ENCODE measurements around the gene BHLHE23.

Gene BHLHE23

DNA sequence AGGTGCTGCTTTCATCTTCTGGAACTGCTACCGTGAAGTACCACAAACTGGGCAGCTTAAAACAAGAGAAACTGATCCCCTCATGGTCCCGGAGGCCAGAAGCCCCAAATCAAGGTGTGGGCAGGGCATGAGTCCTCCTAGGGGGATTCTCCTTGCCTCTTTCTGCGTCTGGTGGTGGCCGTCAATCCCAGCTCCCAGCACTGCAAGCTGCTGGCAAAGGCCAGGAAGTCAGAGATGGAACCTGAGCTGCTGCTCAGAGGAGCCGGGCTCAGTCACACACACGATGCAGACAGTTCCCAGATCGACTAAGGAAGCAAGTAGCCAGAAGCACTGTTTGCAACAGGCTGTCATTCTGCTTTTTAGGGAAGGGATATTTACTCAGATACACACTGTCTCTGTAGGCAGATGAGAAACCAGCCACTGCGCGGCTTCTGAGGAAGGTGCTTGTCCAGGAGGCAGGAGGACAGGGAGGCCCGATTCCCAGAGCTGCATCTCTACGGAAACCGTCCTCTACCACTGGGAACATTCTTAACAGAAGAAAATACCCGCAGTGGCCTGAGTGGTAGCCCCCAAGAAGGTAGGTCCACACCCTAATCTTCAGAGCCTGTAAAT, 15.5 kb downstream of the BHLHE23 start:
- DNase-seq (ENCODE audit: low read depth) = no peak

DNA sequence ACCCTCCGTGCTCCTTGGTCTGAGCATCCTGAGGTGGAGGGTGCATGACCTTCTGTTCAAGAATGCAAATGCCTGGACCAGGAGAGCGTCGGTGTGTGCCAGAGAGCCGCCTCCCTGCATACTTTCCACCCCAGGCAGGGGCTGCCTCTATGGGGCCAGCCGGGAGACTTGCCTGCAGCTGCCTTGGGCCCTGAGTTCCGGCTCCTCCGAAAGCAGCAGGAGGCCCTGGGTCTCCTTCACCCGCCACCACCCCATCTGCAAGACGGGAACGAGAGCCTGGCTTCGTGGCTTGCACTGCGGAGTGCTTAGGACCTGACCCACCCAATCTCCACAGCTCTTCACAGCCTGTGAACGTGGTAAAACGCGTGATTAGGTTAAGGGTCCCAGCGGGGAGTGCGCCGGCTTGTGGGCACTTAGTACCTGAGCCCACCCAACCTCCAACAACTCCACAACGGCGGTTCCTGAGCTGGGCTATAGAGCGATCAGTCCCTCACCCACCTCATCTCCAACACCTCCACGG, 16.4 kb downstream of the BHLHE23 start:
- no peak for DNase-seq (ENCODE audit: low read depth)

DNA sequence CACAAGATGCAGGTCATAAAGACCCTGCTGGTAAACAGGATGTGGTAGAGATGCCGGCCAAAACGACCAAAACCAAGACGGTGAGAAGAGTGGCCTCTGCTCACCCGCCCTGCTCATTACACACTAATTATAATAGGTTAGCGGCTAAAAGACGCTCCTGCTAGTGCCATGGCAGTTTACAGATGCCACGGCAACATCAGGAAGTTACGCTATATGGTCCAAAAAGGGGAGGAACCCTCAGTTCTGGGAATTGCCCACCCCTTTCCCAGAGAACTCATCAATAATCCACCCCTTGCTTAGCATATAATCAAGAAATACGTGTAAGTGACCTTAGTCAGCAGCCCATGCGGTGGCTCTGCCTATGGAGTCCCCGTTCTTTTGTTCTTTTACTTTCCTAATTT, 17.6 kb downstream of the BHLHE23 start:
- no peak for DNase-seq (ENCODE audit: low read depth)

DNA sequence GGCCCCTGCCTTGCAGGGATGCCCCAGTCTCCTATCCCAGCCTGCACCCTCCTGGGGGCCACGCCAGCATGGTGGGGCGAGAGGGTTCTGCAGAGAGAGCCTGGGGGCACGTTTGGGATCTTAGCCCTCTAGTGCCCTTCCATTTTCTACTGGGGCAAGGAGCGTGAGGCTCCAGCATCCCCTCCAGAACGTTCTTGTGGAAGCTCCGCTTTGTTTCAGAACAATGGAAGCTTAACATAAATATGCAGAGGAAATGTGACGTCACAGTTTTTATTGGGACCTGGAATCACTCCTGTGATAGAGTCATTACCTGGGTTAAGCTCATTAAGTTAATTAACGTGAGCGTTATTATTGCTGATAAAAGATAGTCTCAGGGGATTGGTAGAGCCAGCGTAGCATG, 19.6 kb downstream of the BHLHE23 start:
- no peak for DNase-seq (ENCODE audit: low read depth)

DNA sequence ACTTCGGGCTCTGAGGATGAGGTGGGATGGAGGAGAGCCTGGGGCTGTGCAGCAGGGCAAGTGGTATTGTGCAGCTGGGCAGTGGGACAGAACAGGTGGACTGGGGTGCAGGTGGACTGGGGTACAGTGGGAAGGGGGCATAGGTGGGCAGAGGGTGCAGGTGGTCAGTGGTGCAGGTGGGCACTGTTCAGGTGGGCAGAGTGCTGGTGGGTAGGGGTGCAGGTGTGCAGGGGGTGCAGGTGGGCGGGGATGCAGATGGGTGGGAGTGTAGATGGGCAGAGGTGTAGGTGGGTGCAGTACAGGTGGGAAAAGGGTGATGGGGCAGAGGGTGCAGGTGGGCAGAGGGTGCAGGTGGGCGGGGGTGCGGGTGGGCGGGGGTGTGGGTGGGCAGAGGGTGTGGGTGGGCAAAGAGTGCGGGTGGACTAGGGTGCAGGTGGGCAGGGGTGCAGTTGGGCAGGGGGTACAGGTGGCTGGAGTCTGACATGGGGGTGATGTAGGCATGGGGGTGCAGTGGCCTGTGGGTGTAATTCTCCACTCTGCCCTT, 20.4 kb downstream of the BHLHE23 start:
- no peak for DNase-seq (ENCODE audit: low read depth)

DNA sequence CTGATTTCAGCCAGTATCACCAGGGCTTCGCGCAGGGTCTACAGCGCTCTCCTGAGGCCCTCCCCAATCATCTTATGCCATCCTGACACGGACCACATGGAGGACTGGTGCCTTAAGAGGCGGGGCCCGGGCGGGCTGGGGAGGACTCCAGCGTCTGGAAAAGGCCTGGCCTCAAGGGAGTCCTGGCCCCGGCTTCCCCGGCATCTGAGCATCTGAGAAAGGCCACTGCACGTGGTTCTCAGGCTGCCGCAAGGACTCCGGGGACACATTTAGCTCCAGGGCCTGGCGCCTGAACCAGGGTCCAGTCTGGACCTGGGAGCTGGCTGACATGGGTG, 21.4 kb downstream of the BHLHE23 start:
- no peak for DNase-seq (ENCODE audit: low read depth)

DNA sequence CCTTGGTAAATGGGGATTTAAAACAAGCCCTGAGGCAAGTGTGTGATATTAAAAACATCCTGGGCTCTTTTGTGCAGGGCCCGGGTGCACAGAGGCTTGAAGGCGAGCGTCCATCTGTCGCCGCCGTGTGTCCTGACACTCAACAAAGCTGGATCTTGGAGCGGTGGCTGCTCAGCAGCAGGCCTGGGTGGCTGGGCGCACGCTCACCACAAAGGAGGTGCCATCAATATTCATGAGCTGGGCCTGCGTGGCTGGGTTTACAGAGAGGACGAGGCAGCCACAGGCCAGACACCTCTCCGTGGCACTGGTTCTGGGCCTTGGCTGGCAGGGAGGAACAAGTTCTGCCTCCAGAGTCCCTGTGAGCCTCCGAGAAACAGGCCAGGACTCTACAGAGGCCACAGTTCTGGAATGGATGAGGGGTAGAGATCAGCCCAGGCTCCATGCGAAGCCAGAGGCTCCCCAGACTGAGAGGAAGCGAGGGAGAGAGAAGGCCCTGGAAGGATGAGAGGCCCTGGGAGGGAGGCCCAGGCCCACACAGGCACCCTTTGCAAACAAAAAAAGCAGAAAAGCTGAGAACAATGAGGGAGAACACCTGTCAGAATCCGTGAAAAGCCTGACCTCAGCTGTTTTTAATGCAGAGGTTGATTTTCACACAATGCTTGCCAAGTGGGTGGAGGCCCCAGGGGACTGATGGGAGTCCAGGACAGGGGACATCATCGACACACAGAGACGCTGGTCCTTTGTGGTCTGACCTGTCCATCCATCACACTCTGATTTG, 21.9 kb downstream of the BHLHE23 start:
- DNase-seq (ENCODE audit: low read depth) = no peak

DNA sequence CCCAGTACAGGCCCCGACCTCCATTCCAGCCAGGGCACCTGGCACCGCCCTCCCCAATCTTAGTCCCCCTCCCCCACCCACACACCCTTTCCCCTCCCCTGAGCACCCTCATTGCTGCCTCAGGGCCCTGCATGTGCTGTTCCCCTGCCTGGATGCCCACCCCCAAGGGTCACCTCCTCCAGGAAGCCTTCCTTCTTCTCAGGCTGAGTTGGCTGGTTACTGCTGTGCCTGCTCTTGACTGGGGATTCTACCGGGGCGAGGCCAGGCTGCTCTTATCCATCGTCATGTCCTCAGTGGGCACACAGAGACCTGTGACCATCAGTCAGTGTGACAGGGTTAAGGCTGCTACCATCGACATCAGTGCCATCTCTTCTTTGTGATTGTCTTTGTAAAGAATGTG, 23.6 kb downstream of the BHLHE23 start:
- DNase-seq (ENCODE audit: low read depth) = no peak

DNA sequence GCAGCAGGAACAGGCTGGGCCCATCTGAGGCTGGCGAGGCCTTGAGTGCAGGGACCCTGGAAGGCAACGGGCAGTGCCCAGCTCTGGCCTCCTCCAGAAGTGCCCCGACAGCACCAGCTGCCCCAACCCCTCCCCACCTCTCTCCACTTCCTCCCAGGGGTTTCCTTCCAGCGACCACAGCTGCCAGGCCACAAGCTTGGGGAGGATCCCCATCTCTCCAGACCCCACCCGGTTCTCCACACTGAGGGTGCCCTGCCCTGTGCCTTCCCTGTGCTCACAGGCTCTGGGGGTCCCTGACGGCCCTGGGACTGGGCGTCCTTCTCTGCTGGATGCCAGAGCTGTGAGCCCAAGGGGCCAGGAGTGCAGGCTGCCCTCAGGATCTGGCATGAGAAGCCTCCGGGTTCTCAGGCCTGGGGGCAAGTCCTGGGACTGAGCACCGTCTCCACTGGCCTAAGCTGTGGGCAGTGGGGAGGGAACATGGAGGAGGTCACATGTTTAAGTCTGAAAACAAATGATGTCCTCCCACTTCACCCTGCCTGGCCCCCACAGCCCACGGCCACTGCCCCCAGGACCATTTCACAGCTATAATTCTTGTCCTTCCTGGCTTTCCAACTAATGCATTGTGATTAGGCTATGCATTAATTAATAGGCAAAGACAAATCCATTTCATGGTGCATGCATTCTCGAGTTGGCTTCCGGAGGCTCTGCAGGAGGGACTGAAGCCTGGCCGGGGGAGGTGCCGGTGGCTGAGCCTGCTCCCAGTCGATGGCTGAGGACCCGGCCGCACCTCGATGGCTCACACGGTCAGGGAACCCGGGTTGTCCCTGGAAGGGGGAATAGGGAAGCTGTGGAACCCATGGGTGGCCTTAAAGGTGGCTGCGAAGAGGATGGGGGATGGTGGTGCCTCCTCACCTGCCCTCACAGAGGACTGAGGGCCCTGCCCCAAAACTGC, 24.4 kb downstream of the BHLHE23 start:
- DNase-seq (ENCODE audit: low read depth) = no peak

DNA sequence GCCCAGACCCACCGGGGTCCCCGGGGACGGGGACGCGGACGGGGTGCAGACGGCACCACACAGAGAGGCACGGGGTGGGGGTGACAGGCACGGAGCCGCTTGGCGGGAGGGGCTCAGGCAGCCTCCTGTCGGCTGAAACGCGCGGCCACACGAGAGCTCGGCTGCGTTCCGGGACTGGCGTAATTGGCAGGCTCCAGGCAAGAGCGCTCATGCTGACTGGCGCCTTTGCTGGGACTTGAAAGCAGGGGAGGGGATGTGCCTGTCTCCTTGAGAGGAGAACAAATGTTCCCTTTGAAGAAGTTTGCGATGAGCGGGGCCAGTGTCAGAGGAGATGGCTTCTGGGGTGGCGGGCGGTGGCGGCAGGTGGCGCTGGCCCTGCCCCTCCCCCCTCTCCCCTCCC, 25.8 kb downstream of the BHLHE23 start:
- no peak for DNase-seq (ENCODE audit: low read depth)

DNA sequence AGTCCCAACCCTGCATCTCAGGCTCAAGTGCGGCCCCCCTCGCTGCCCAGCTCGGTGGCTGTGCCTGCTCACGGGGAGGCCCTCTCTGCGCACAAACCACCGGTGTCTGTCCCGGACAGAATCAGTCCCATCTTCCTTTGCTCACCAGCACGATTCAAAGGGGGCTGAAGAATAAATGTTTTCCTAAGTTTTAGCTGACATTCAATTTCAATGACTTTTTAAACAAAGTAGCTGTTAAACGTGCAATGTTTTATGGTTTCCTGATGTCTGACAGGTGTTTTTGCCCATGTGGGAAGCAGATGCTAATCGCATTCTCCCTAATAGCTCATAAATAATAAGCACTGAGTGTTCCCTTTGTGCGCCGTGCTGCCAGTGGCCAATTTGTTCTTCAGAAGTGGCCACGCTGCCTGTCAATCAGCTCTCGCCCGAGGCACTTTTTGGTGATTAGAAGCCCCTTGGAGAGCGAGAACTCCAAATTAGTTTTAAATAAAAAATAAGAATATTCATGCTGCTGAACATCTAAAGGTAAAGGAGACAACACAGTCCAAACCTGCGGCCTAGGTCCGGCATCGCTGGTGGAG, 26.3 kb downstream of the BHLHE23 start:
- DNase-seq (ENCODE audit: low read depth) = no peak

DNA sequence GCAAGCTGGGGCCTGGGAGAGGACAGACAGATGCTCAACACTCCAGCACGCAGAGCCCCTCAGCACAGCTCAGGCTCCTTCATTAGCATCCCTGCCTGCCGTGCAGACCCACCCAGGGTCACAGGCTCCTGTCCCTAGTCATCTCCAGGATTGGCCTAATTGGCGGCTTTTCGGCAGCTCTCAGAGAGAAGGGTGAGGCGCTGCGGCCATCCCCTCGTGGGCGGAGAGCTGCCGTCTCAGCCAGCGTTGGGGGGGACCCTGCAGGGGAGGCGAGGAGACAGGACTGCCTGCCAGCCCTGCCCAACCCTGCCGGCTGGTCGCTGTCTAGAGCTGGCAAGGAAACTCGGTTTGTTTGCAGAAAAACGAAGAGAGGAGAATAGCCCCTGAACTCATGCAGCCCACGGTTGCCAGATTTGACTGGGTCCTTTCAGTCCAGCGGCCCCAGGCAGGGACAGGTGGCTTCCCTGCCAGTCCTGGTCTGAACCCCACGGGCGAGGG, 26.8 kb downstream of the BHLHE23 start:
- DNase-seq (ENCODE audit: low read depth) = no peak

DNA sequence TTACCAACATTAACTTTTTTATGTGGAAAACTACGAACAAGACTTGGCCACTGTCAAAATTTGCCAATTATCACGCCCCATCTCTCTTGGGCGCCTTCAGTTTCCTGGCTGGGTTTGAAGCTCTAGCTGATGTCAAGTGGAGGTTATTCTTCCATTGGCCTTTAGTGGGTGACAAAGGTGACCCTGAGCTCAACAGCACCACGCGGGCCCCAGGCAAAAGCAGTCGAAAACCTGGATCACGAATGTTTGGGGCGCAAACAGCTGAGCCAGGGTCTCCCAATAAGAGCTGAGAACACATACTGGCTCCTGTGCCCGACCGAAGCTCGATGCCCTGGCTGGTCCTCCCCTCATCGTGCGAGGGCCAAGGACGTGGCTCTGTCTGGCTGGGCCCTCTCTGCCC, 27.5 kb downstream of the BHLHE23 start:
- no peak for DNase-seq (ENCODE audit: low read depth)

DNA sequence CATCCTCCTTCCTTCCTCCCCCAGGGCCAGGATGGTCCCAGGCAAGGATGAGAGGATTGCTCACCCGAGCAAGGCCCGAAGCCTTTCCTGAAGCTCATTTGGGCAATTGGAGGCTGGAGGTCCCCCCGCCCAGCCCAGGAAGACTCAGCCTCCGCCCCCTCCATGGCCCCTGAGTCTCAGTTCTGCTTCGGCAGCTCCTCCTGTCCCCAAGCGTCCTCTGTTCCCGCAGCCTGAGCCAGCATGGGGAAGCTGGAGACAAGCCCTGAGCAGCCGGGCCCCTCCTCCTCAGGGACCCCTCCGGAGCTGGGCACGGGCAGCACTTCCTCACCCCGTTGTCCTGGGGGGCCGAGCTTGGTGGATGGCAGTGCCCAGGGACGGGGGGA, 28.2 kb downstream of the BHLHE23 start:
- DNase-seq (ENCODE audit: low read depth) = no peak

DNA sequence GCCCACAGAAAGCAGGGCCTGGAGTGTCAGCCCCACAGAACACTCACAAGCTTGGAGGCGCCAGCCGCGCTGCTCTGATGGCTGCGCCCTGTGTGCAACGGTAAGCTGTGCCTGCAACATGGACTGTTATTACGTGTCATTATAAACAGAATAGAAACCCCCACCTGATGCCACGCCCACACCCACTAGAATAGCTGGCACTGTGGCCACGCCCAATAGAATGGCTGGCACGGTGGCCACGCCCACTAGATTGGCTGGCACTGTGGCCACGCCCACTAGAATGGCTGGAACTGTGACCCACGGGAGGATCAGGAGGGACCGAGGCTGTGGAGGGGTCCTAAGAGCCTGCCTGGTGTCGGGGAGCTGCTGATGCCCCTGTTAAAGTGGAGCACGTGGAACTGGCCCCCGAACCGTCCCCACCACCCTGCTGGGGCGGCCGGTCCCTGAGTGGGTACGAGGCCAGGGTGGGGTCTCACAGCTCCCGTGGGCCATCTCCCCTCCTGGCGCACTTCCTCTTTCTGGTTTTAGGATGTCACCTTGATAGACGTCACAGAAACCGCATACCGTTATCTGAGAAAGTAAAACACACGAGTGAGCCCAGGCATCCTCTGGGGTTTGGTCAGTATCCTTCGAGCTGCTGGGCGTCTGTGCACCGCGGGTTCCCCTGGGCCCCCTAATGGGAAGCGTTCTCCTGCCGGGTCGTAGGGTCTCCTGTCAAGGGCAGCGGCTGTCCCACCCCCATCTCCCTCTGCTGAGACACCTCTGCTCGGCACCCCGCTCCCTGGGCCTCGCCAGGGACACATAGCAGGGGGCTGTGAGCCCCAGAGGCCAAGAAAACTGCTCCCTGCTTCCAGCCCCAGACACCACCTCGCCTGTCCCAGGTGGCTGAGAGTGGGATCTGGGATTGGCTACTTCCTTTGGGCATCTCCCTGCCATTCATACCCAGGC, 28.9 kb downstream of the BHLHE23 start:
- peak; percentile 56 for DNase-seq (ENCODE audit: low read depth)

DNA sequence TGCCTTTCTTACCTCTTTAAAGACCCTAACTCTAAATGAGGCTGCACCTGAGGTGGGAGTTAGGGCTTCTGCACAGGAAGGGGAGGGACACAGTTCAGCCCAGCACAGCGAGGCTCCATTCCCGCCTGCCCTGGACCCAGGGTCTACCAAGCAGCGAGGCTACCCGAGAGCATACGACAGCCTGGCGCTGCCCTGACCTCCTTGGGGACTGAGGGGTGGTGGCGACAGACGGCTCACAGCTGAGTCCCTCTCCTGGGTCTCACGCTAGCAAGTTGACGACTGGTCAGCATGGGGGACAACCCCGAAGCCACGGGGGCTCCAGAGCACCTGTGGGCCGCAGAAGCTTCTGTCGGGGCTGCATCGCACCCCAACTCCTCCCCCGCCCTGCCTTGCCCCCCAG, 29.9 kb downstream of the BHLHE23 start:
- DNase-seq (ENCODE audit: low read depth) = no peak

DNA sequence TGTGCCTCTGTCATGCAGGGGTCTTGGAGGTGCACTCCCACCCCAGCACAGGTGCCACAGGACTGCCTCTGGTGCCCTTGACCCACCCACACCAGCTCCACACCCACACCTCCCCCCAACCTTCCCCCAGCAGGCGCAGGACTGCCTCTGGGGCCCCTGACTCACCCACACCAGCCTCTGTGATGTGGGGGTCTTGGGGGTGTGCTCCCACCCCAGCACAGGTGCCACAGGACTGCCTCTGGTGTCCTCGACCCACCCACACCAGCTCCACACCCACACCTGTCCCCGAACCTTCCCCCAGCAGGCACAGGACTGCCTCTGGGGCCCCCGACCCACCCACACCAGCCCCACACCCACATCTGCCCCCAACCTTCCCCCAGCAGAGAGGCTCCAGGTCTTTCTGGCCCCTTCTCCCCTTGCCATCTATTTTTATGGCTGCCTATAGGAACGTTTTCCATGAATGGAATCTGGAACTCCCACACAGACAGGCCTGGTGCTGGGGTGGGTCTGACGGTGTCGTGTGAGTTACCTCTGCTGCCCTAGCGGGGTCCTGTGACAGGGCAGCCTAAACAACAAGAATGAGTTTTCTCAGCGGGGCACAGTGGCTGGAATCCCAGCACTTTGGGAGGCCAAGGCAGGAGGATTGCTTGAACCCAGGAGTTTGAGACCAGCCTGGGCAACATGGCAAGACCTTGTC, 30.8 kb downstream of the BHLHE23 start:
- no peak for DNase-seq (ENCODE audit: low read depth)

DNA sequence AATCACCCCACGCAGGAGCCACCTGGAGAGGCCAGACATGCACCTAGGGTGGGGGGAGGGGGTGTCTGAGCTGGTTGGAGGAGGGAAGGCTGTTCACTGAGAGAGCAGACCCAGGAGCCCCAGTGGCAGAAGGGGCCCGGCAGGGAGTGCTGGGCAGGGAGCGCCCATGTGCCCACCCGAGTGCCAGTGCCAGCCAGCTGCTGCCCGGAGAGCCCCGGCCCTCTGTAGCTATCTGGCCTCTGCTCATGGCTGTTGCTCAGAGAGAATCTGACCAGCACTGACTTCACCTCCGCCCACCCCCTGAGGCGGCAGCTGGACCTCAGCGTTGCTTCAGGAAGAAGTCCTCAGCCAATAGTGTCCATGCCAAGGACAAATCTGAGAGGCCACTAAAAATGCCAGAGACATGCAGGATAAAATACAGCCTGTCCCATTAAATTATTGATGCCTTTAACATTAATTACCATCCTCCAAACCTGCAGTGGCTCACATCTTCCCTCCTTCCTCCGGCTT, 31.5 kb downstream of the BHLHE23 start:
- DNase-seq (ENCODE audit: low read depth) = no peak

DNA sequence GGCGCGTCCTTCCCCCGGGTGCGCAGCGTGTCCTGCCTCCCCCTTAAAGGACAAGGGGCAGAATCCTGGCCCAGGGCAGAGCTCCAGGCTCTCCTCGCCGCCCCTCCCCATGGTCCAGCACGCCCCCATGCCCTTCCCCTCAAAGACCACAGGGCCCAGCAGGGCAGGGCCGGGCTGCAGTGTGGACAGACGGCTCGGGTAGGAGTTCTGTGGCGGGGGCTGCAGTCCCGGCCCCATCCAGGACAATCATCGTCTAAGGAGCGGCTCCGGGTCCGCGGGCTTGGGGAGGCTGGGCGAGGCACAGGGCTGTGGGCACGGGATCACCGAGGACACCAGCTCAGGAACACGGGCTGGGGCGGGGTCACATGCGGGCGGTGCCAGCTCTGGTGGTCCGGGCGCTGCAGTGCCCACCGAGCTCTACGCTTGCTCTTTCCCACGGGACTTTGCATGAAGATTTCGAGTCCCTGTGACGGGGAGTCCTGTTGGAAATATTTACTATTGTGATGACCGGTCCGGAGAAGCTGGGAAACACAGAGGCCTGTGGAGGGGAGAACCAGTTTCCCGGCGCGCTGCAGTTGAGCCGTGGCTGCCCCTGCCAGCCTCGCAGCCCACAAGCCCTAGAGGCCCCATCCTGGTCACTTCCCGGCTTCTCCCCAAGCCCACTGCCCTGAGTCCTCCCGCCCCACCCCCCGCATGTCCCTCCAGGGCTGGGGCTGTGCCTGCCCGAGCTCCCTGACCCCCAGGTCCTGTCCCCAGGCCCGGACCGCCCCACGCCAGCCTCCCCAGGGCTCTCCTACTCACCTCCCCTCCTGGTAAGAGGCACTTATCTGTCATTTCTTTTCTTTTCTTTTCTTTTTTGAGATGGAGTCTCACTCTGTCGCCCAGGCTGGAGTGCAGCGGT, 33.7 kb downstream of the BHLHE23 start:
- no peak for DNase-seq (ENCODE audit: low read depth)

Measured in stimulated activated CD8-positive, alpha-beta memory T cell treated with anti-CD3 and anti-CD28 coated beads, Interleukin-12 subunit alpha, Interleukin-12 subunit beta, amount 100 ng/mL, for 4 hours (primary cell).